Measurements from ENCODE around the gene CYSTM1.

DNA sequence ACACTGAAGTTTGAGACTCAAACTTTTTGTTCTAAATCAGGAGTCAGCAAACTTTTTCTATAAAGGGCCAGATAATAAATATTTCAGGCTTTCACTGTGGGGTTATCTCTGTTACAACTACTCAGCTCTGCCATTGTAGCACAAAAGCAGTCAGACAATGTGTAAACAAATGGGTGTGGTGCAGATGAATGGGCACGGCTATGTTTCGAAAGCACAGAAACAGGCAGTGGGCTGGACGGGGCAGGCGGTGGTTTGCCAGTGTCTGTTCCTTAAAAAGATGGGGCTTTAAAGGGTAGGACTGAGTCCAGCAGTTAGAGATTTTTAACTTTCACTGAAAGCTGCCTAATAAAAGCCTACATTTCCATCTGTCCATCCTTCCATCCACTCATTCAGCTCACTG is 79.0 kb downstream of the CYSTM1 start:
- TF ChIP-seq CTCF (IDR thresholded peaks at IDR 0.05 in 8 of 11, conservative IDR thresholded peaks at IDR 0.05 in 3 of 11), result no peak
- no peak for TF ChIP-seq POLR2AphosphoS5 (IDR thresholded peaks at IDR 0.05)
